NCI-H1417 treated with DMSO at 0.1 percent for 48 hours (cell line): ENCODE measurements around the gene NFX1.
"Not testable (repeated sequence)": the region's sequence is repeated elsewhere in the genome, so short reads cannot be mapped to it uniquely, and the experiment has no call there.

ENCODE experiments used
- DNase-seq: peaks from one replicate; lab custom pipeline; 2025; lab: John Stamatoyannopoulos, UW

Gene NFX1

DNA sequence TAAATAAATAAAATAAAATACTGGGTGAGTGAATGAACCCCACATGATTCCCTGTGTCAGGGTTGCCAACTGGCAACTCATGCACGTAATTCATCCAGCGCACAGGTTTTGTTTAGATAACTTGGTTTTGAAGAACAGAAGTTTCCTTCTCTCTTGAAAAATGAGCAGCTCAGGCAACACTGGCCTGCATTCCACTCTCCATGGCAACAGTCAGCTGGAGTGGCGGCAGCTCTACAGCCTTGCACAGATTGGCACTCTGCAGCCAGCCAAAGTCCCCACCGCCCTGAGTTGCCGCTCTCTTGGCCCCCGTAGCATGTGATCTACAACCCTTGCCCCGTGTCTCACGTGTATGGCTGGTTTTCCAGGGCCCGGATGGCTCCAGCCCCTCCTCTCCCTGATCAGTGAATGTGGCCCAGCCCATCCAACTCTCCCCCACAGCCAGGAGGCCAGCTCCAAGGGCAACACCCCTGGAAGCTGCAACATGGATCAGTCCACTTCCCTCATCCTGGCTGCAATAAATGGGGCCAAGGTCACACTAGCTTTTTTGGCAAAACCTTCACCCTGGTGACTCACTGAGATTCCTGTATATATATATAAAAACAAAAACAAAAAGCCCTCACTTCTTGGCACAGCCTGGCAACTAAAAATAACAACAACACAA is 100.9 kb downstream of the NFX1 start:
- DNase-seq = not testable (repeated sequence)

DNA sequence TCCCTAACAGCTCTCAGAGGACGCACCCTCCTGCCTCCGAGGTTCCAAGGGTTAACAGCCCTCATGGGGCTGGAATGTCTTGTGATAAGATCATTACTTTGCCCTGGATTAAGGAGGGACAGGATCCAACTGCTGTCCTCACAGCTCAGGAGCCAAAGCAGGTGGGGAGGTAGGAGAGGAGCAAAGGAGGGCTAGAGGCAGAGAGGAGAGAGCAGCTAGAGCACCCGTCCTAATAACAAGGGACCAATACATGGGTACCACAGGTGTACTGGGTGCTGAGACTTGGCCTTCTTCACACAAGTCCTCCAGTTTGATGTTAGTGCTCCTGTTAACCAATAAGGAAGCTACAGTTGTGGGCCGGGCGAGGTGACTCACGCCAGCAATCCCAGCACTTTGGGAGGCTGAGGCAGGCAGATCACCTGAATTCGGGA is 102.3 kb downstream of the NFX1 start:
- DNase-seq = not testable (repeated sequence)

DNA sequence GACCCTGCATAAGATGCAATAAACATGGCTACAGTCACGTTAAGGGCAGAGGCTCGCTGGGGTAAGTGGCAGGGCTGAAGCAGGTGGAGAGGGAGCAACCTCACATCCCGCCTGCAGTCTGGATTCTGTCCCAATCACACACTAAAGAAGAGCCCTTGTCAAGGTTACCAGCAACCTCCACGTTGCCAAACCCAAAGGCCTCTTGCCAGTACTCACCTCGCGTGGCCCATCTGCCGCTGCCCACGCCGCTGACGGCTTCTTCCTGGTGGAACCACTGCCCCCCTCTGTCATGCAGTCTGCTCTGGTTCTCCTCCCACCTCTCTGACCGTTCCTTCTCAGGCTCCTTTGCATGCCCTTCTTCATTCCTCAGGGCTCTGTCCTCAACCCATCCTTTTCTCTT is 103.3 kb downstream of the NFX1 start:
- DNase-seq = no peak

GRCh38 chr9:33393986-33394385 is 103.7 kb downstream of the NFX1 start:
- DNase-seq = not testable (repeated sequence)

DNA sequence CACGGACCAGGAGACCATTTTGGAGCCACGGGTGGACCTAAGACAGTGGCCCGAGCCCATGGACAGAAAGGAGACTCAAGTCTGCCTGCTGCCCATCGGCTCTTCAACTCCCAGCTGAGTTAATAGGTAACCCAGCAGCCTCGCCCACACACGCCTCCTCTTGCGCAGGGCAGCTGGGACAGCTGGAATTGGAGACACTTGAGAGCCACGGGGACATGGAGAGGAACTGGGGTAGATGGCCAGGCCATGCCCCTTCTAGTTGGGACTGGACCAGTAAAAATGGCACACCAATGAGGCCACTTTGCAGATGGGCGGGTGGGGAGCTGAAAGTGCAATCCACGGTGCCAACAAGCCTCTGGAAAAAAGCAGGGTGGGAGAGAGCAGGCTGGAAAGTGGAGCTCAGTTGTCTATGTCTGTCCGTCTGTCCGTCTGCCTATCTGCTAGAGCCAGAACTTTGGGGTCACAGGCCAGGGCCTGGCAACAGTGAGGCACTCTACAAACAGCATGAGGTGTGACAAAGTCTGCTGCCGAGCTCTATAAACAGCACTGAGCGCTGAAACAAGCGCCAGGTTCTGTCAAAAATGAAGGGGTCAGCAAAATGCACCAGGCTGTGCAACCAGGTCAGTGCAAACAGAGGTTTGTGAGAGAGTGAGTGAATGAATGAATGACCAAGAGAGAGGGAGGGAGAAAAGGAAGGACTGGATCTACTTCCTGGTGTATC is 105.0 kb downstream of the NFX1 start:
- not testable (repeated sequence) for DNase-seq

- not testable (repeated sequence) for DNase-seq
These were observed 107.5 kb downstream of the NFX1 start for GRCh38 chr9:33397801-33398200.

GRCh38 chr9:33399047-33399446 is 108.7 kb downstream of the NFX1 start:
- not testable (repeated sequence) for DNase-seq

DNA sequence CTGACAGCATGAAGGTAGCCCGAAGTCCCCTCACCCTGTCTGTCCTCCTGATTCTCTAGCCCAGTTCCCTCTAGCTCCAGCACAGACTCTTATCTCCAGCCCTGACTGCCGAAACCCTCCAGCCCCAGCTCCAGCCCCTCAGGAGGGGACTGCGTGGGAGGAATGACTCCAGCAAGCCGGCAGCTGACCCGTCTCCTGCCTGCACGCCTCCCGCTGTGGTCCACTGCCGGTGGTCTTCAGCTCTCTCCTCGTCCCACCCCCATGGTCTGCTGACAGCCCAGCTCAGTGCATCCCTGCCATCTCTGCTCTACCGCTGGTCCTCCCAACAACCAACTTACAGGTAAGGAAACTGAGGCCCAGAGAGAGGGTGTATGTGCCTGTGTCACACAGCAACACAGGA is 111.5 kb downstream of the NFX1 start:
- not testable (repeated sequence) for DNase-seq

DNA sequence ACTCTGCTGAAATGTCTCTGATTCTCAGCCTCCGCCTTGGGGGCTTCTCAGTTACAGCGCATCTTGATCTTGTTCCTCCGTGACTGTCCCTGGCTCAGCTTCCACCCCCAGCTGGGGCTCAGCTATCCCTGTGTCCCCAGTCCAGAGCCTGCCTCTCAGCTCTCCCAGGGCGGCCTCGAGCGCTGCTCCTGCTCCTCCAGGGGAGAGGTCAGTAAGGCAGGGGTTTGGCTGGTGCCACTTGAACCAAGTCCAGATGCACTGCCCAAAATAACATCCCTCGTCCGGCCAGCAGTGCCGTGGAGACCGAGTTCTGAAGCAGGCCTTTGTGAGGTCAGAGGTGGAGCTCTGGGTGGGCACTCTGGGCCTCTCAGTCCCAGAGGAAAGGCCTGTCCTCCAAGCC is 112.1 kb downstream of the NFX1 start, which contains the start of gene AQP7:
Gene AQP7, minus strand, starts transcription at position 198 of the 400 bp plus-strand sequence. CDS start 1,306 bp downstream, outside the sequence.
- not testable (repeated sequence) for DNase-seq

GRCh38 chr9:33403941-33404787 is 113.8 kb downstream of the NFX1 start:
- DNase-seq = no peak

GRCh38 chr9:33404788-33405362 is 114.6 kb downstream of the NFX1 start:
- DNase-seq = no peak

GRCh38 chr9:33407061-33407460 is 116.7 kb downstream of the NFX1 start:
- no peak for DNase-seq

DNA sequence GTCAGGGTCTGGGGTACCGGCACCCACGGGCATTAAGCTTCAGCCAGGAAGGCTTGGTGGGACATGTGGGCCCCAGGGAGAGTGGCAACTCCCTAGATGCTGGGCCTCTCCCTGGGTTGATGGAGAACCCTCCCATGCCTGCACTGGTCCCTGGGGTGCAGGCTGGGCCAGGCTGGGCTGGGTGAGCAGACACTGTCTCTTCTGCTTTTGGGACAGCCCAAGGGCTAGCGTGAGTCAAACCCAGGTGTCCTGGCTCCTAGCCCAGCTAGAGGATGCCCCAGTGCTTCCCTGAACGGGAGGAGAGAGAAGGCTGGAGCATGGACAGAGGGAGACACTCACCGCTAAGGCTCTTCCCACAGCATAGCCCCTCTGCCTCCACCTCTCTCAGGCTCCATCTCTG is 117.8 kb downstream of the NFX1 start:
- DNase-seq = no peak

DNA sequence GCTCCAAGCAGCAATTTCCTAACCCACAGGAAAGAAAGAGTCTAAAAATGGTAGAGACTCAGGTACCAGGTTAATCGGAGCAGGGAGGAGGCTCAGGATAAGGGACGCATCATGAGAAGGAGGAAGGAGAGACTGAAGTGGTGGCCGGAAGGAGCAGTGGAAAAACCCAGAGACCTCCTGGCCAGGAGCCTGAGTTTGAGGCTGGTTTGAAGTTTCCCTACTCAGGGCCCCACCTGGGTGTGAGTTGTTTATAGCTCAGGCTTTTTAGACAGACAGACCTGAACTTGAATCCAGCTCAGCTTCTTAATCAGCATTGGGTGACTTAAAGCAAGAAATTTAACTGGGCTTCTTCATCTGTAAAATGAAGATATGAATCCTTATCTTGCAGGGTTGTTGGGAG is 124.0 kb downstream of the NFX1 start:
- DNase-seq = no peak

GRCh38 chr9:33414889-33415500 is 124.7 kb downstream of the NFX1 start:
- DNase-seq = no peak

DNA sequence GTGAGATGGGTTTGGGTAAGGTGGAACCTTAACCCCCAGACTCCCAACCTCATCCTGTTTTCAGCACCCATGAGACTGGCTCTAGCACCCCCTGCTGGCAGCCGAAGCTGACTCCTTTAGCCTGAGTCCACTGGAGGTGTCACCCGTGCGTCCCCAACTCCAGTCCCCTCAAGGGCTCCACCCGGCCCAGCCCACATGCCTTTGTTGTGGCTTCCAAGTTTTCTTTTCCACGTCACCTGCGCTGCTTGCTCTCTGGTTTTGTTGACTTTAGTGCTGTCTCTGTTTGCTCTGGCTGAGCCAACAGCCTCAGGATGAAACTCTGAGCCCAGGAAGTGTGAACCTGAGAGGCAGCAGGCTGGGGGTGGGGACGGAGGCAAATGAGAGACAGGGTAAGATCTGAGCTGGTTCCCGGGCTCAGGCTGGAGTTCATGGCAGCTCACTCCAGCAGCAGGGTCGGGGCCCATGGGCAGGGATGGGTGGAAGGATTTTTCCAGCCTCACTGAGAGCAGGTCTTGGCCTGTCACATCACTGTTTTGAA is 125.3 kb downstream of the NFX1 start:
- DNase-seq = no peak

DNA sequence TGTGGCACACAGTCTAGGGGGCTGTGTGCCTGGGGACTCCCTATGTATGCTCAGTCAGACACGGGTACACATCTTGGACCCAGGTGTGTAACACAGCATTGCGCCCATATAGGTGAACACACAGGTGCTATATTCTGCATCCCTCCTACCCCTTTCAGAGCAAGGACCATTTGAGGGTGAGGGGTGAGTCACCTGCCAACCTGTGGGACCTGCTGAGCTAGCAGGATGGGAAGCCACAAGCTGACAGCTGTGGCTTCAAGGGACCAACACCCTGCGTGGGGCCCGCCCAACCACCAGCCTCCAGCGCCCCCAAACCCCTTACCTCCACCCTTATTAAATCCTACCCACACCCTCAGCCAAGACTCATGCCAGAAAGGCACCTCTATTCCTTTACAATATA is 126.7 kb downstream of the NFX1 start:
- DNase-seq = no peak

DNA sequence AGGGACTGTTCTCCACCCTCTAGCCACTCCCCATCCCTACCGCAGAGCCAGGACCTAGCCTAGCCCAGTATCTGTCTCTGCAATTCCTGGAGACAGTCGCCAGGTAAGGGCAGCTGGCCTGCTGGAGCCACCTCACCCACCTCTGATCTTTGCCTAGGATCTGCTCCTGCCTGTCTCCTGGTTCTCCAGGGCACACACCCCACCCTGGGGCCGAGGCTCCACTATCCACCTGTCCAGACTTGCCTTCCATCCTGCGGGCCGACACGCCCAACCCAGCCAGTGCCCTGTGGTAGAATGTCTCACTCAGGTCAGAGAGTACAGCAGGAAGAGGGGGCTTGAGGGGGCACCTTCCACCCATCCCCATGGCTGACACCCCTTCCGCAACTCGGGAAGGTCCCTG is 127.8 kb downstream of the NFX1 start:
- no peak for DNase-seq

DNA sequence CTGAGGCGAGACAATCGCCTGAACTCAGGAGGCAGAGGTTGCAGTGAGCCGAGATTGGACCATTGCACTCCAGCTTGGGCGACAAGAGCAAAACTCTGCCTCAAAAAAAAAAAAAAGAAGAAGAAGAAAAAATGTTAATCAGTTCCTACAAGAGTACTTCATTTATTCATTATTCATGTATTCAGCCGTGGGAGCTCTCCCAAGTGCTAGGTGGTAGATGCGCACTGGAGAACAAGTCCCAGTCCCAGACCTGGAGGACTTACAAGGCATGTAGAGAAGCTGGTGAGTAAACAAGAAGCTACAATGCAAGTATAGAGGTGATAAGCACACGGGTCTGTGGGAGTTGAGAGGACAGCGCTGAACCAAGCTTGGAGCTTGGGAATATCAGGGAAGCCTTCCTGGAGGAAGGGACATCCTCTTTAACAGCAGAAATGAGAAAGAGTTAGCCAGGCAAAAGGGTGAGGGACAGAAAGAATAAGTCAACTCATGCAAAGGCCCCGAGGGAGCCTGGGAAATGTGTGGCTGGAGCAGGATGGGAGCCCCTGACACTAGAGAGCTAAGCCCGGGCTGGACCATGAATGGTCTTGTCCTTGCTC is 129.5 kb downstream of the NFX1 start:
- no peak for DNase-seq
